Breast epithelium (tissue), 4 donors: ENCODE data around the gene VCP. TPM values are rescaled to one million over a fixed set of nuclear protein-coding genes. Genes with fewer than 3 reads are reported as not detected.

ENCODE experiments used
- DNase-seq, 2 donors: peaks; one replicate each; pipeline ENCODE4 v3.0.0-alpha.2; 2019; ENCODE audit warnings: low spot score in 2 of 2
- H3K27ac ChIP-seq, 2 donors: fragments of 200-600 bp; sonication (generic) in 1 of 2; one replicate each; pipeline ENCODE4 v1.5.1; 2016 to 2019; ENCODE audit warnings: mild to moderate bottlenecking in 1 of 2
- H3K27me3 ChIP-seq, 2 donors: fragments of 200-600 bp; sonication (generic) in 1 of 2; one replicate each; pipeline versions ENCODE4 v1.5.1 to v1.6.0; 2017 to 2019; ENCODE audit warnings: control low read depth in 1 of 2, mild to moderate bottlenecking in 1 of 2
- H3K36me3 ChIP-seq: fragments of 200-600 bp; one replicate; pipeline ENCODE4 v1.5.1; 2019
- H3K4me1 ChIP-seq, 2 donors: fragments of 200-600 bp; sonication (generic); one replicate each; pipeline ENCODE4 v1.5.1; 2016 to 2019; ENCODE audit warnings: control low read depth in 1 of 2
- H3K4me3 ChIP-seq, 3 donors: fragments of 200-600 bp; sonication (generic); 1 replicate in 2 of 3; 2 replicates in 1 of 3; pipeline ENCODE4 v1.5.1; 2016 to 2019; ENCODE audit warnings: mild to moderate bottlenecking in 3 of 3, moderate library complexity in 2 of 3
- H3K9me3 ChIP-seq, 2 donors: fragments of 200-600 bp; sonication (generic) in 1 of 2; one replicate each; pipeline ENCODE4 v1.5.1; 2016 to 2019; ENCODE audit warnings: control low read depth in 1 of 2
- POLR2A ChIP-seq: fragments of 450-650 bp; IDR thresholded peaks from one replicate; pipeline ENCODE4 v1.6.1; 2016; ENCODE audit warnings: antibody characterized with exemption, mild to moderate bottlenecking, moderate library complexity
- POLR2AphosphoS5 ChIP-seq, 3 donors: sonication (generic); formaldehyde crosslinking; IDR thresholded peaks; one replicate each; pipeline ENCODE4 v1.6.1; 2017; ENCODE audit warnings: antibody characterized with exemption in 3 of 3
- intact Hi-C: fragments of 100-400 bp; cut with DNase I; formaldehyde crosslinking; loops from one replicate; pipeline ENCODE4 v1.15.1; 2023; ENCODE audit warnings: low total_unique reads
- total RNA-seq, 3 donors: library from RNA; depleted of rRNA; stranded (reverse); fragments of >200 nt; gene quantifications; one replicate each; pipeline ENCODE4 v1.1.0, GENCODE V29; 2016
- TF ChIP-seq, protein P1 (sequence below), 3 donors: fragments of 450-650 bp; IDR thresholded peaks; one replicate each; pipeline ENCODE4 v1.5.1; 2016 to 2017; ENCODE audit warnings: antibody characterized with exemption in 3 of 3, mild to moderate bottlenecking in 3 of 3, moderate library complexity in 3 of 3

Gene VCP
- total RNA-seq, 3 donors from 2014 or later, result 150 to 173 (median 168) TPM

DNA sequence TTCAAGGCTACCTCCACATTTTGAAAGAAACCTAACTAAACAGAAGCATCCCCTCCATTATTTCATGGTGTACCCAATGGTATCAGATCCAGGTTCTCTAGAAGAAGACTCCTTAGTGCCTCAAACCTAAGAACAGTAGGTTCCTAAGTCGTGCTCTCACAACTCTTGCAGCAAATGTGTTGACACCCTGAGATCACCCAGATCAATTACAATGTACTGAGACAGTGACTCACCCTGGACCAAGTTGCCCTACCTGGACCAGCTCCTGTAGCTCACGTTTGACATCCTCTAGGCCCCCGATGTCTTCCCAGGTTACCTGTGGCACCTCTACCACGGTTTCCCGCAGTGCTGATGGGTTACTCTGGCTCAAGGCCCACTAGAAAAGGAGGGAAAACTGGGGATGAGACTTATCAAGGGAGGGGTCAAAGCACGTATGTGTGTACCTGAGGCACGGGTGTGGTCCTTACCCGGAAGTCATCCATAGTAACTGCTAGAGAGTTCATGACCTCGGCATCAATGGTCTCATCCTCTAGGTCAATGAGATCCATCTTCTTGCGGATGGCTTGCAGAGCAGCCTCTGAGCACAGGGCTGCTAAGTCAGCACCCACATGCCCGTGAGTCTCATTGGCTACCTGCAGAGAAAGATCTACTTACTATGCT is 11.7 kb downstream of the VCP start:
- intact Hi-C loops, result no loop called here
- TF ChIP-seq POLR2A, result no peak
- TF ChIP-seq, protein P1, sequence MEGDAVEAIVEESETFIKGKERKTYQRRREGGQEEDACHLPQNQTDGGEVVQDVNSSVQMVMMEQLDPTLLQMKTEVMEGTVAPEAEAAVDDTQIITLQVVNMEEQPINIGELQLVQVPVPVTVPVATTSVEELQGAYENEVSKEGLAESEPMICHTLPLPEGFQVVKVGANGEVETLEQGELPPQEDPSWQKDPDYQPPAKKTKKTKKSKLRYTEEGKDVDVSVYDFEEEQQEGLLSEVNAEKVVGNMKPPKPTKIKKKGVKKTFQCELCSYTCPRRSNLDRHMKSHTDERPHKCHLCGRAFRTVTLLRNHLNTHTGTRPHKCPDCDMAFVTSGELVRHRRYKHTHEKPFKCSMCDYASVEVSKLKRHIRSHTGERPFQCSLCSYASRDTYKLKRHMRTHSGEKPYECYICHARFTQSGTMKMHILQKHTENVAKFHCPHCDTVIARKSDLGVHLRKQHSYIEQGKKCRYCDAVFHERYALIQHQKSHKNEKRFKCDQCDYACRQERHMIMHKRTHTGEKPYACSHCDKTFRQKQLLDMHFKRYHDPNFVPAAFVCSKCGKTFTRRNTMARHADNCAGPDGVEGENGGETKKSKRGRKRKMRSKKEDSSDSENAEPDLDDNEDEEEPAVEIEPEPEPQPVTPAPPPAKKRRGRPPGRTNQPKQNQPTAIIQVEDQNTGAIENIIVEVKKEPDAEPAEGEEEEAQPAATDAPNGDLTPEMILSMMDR (IDR thresholded peaks at IDR 0.05), result no peak
- no peak for TF ChIP-seq POLR2AphosphoS5 (IDR thresholded peaks at IDR 0.05)
- H3K27ac ChIP-seq, result no peak overlapping the region
- no peaks in the 10 kb centered on the region for H3K27me3 ChIP-seq
- H3K36me3 ChIP-seq, result peaks cover 42% of the 10 kb centered on the region
- H3K9me3 ChIP-seq, result no peaks in the 10 kb centered on the region
- H3K4me1 ChIP-seq, result no peaks in the 10 kb centered on the region
- DNase-seq, result no peak
- no peak overlapping the region for H3K4me3 ChIP-seq

DNA sequence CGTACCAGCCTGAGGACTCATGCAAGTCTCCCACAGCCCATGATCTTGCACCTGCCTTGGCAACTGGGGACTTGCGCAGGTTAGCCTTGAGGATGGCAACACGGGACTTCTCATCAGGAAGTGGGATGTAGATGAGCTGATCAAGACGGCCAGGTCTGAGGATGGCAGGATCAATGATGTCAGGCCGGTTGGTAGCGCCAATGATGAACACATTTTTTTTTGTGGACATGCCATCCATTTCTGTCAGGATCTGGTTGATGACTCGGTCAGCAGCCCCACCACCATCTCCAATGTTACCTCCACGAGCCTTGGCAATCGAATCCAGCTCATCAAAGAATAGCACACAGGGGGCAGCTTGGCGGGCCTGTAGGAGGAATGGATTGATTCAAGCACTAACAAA is 13.0 kb downstream of the VCP start:
- no peak overlapping the region for H3K27ac ChIP-seq
- intact Hi-C loops, result no loop called here
- H3K27me3 ChIP-seq, result no peaks in the 10 kb centered on the region
- H3K9me3 ChIP-seq, result no peaks in the 10 kb centered on the region
- H3K36me3 ChIP-seq, result peaks cover 31% of the 10 kb centered on the region
- H3K4me3 ChIP-seq, result no peak overlapping the region
- no peak for DNase-seq
- no peaks in the 10 kb centered on the region for H3K4me1 ChIP-seq
- TF ChIP-seq POLR2AphosphoS5 (IDR thresholded peaks at IDR 0.05) (no peak), POLR2A (no peak)
- TF ChIP-seq, protein P1 (IDR thresholded peaks at IDR 0.05), result no peak

DNA sequence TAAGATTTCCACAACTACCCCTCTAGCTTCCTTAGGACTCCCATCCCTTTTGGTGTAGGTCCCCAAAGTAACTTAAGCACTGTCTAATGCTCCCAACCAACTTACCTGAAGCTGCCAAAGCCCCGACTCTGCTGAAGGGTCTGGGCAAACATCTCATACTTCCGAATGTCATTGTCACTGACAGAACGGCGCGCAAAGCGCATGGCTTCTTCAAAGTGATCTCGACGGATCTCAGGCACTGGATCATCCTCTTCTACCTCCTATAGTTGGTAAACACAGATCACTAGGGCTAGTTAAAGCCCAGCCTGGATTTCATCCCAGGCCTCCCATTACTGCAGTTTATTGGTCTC is 15.2 kb downstream of the VCP start:
- intact Hi-C loops, result no loop called here
- Histone ChIP-seq H3K36me3 (peaks cover 28% of the 10 kb centered on the region), H3K27ac (no peak overlapping the region), H3K9me3 (no peaks in the 10 kb centered on the region), H3K4me3 (no peak overlapping the region), H3K4me1 (no peaks in the 10 kb centered on the region), H3K27me3 (no peaks in the 10 kb centered on the region)
- TF ChIP-seq, protein P1 (IDR thresholded peaks at IDR 0.05), result no peak
- no peak for TF ChIP-seq POLR2A
- no peak for TF ChIP-seq POLR2AphosphoS5 (IDR thresholded peaks at IDR 0.05)
- no peak for DNase-seq

DNA sequence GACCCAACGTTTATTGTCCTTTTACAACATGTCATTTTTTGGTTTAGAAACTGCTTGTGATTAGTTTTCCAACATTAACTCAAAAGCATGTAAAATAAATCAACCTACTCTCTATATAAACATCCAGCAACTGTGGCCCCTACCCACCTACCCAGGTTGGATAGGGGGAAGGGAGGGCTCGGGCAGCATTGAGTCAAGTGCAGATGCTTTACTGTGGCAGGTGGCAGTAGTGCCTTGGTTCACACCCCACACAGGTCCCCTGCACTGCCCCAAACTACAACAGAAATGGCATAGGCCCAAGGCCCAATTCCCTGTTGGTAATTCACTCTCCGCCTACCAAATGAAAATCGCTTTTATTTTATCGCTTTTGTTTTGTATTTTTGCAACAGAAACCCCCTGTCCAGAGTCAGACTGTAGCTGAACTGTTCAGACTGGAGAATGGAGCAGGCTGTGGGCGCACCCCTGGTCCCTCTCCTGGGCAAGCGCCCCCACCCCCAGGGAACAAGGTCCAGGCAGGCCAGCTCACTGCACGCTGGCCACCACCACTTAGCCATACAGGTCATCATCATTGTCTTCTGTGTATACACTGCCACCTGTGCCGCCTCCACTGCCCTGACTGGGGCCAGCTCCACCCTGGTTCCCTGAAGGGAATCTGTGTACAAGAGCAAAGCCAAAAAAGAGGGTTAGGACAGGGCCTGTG is 15.7 kb downstream of the VCP start:
- H3K4me3 ChIP-seq, result no peak overlapping the region
- no peaks in the 10 kb centered on the region for H3K9me3 ChIP-seq
- H3K4me1 ChIP-seq, result no peaks in the 10 kb centered on the region
- peaks cover 25% of the 10 kb centered on the region for H3K36me3 ChIP-seq
- no peak for DNase-seq
- H3K27me3 ChIP-seq, result no peaks in the 10 kb centered on the region
- TF ChIP-seq POLR2A (no peak), POLR2AphosphoS5 (IDR thresholded peaks at IDR 0.05) (no peak)
- TF ChIP-seq, protein P1 (IDR thresholded peaks at IDR 0.05), result no peak
- intact Hi-C loops, result no loop called here
- H3K27ac ChIP-seq, result no peak overlapping the region

DNA sequence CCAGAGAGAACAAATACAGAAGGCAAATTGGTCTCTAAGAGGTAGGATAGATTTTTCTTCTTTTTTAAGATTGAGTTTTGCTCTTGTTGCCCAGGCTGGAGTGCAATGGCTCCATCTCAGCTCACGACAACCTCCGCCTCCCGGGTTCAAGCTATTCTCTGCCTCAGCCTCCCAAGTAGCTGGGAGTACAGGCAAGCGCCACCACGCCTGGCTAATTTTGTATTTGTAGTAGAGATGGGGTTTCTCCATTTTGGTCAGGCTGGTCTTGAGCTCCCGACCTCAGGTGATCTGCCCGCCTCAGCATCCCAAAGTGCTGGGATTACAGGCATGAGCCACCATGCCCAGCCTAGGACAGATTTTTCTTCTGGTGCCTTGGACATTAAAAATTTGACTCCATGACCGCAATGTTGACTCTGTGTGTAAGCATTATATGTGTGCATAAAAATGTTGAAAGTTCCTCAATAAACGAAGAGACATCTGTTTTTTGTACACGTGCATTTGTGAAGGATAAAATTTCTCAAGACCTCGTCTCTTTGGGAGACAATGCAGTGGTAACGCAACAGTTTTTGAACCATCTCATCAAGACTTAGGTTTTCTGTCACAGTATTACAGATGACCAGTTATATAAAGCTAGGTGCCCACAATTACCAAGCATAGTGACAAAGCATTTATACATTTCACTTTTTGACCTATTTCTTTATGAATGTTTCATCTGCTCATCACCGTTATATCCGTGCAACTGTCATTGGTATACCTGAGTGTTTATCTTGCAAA is 17.4 kb downstream of the VCP start:
- peaks cover 18% of the 10 kb centered on the region for H3K36me3 ChIP-seq
- no peak for DNase-seq
- intact Hi-C loops, result no loop called here

More for the DNA sequence above, 17.4 kb downstream of the VCP start:
- H3K27me3 ChIP-seq, result no peaks in the 10 kb centered on the region
- no peaks in the 10 kb centered on the region for H3K4me1 ChIP-seq
- H3K27ac ChIP-seq, result no peak overlapping the region
- no peak for TF ChIP-seq POLR2A
- TF ChIP-seq, protein P1 (IDR thresholded peaks at IDR 0.05), result no peak
- TF ChIP-seq POLR2AphosphoS5 (IDR thresholded peaks at IDR 0.05), result no peak
- H3K9me3 ChIP-seq, result no peaks in the 10 kb centered on the region
- H3K4me3 ChIP-seq, result no peak overlapping the region
